HFFc6 (cell line): ENCODE measurements around the gene CLEC16A. TPM values are rescaled to one million over a fixed set of nuclear protein-coding genes. Genes with fewer than 3 reads are reported as not detected.

Experiments used
- DNase-seq: peaks from one replicate; pipeline ENCODE4 v3.0.0-alpha.2; 2018
- H3K27ac Mint-ChIP-seq: 2 replicates; pipeline ENCODE4 v1.8.0; 2020; ENCODE audit warnings: mild to moderate bottlenecking, mixed read lengths
- H3K27me3 Mint-ChIP-seq: 2 replicates; pipeline ENCODE4 v1.8.0; 2021; ENCODE audit warnings: mild to moderate bottlenecking, moderate library complexity, mixed read lengths; ENCODE audit not compliant: insufficient read depth
- H3K36me3 Mint-ChIP-seq: 2 replicates; pipeline ENCODE4 v1.8.0; 2021; ENCODE audit warnings: low read depth, mixed read lengths
- H3K4me1 Mint-ChIP-seq: 2 replicates; pipeline ENCODE4 v1.8.0; 2020; ENCODE audit warnings: low read depth, mixed read lengths
- H3K4me3 Mint-ChIP-seq: 2 replicates; pipeline ENCODE4 v1.8.0; 2020; ENCODE audit warnings: mild to moderate bottlenecking, moderate library complexity, mixed read lengths
- H3K9me3 Mint-ChIP-seq: 2 replicates; pipeline ENCODE4 v1.8.0; 2020; ENCODE audit warnings: mild to moderate bottlenecking, mixed read lengths
- CTCF ChIP-seq: fragments of 200-600 bp; sonication (generic); IDR thresholded peaks from 2 replicates; pipeline ENCODE4 v1.5.0; 2021; ENCODE audit warnings: antibody characterized with exemption, mild to moderate bottlenecking
- total RNA-seq, 6 experiments: library from RNA; stranded (reverse); fragmentation: NEBNext Ultra II Directional; extraction: Animal tissue kit (Norgen Biotek cat#: 25700); gene quantifications; 2 replicates in 1 of 6; 3 replicates in 5 of 6; pipeline ENCODE4 v1.2.3, GENCODE V29; 2021

The CLEC16A gene
- total RNA-seq, 6 experiments from 2014 or later, result 19.4 to 23.2 (median 21.2) TPM

DNA sequence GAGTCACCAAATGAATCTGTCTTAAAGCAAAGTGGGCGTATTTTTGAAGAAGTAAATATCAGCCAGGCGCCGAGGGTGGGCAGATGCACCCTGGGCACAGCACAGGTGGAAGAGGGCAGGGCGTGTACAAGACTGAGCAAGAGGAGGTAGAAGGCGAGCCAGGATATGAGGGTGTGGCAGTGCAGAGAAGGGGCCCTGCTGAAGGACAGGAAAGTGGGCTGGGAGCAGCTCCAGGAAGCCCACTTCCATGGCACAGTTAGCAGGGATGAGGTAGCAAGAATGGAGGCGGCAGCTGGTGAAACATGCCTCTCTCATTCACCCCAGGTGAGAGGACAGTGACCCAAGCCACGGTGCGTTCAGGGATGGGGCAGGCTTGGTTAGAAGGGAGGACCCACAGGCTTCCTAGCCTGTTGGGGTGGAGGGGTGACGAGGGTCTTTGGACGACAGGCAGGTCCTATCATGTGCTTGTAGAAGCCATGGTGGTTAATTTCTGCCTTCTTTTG, 149.3 kb downstream of the CLEC16A start:
- no peaks in the 10 kb centered on the region for H3K36me3 Mint-ChIP-seq
- peak overlapping the region; percentile 28 for H3K27ac Mint-ChIP-seq
- TF ChIP-seq CTCF, result no peak
- no peaks in the 10 kb centered on the region for H3K9me3 Mint-ChIP-seq
- H3K4me3 Mint-ChIP-seq, result no peak overlapping the region
- peaks cover 47% of the 10 kb centered on the region for H3K4me1 Mint-ChIP-seq
- no peak for DNase-seq
- H3K27me3 Mint-ChIP-seq, result no peaks in the 10 kb centered on the region; the same call in 1 of the 2 replicates

GRCh38 chr16:11094075-11094856, 149.9 kb downstream of the CLEC16A start:
- no peak for TF ChIP-seq CTCF
- H3K27ac Mint-ChIP-seq, result peak overlapping the region; percentile 28
- H3K4me1 Mint-ChIP-seq, result peaks cover 53% of the 10 kb centered on the region
- peak; percentile 21 for DNase-seq
- H3K9me3 Mint-ChIP-seq, result no peaks in the 10 kb centered on the region
- H3K27me3 Mint-ChIP-seq, result no peaks in the 10 kb centered on the region; the same call in 1 of the 2 replicates
- peak overlapping the region; percentile 3; the same call in 1 of the 2 replicates for H3K4me3 Mint-ChIP-seq
- no peaks in the 10 kb centered on the region for H3K36me3 Mint-ChIP-seq

GRCh38 chr16:11094857-11095565, 150.6 kb downstream of the CLEC16A start:
- no peak for DNase-seq
- peak overlapping the region; percentile 25; the same call in 1 of the 2 replicates for H3K27ac Mint-ChIP-seq
- no peaks in the 10 kb centered on the region; the same call in 1 of the 2 replicates for H3K36me3 Mint-ChIP-seq
- no peaks in the 10 kb centered on the region for H3K9me3 Mint-ChIP-seq
- H3K4me3 Mint-ChIP-seq, result peak overlapping the region; percentile 3; the same call in 1 of the 2 replicates
- H3K27me3 Mint-ChIP-seq, result no peaks in the 10 kb centered on the region; the same call in 1 of the 2 replicates
- no peak for TF ChIP-seq CTCF
- peaks cover 54% of the 10 kb centered on the region for H3K4me1 Mint-ChIP-seq

DNA sequence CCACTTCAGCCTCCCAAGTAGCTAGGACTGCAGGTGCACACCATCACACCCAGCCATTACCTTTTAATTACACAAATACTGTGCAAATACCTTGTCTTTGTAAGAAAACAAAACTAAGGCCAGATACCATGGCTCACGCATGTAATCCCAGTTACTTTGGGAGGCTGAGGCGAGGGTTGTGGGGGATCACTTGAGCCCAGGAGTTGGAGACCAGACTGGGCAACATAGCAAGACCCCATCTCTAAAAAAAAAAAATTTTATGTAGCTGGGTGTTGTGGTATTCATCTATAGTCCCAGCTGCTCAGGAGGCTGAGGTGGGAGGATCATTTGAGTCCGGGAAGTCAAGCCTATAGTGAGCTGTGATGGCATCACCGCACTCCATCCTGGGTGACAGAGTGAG, 151.6 kb downstream of the CLEC16A start:
- no peak overlapping the region for H3K4me3 Mint-ChIP-seq
- TF ChIP-seq CTCF, result no peak
- peaks cover 62% of the 10 kb centered on the region for H3K4me1 Mint-ChIP-seq
- no peaks in the 10 kb centered on the region; the same call in 1 of the 2 replicates for H3K36me3 Mint-ChIP-seq
- DNase-seq, result no peak
- no peak overlapping the region for H3K27ac Mint-ChIP-seq
- no peaks in the 10 kb centered on the region for H3K9me3 Mint-ChIP-seq
- H3K27me3 Mint-ChIP-seq, result no peaks in the 10 kb centered on the region; the same call in 1 of the 2 replicates

DNA sequence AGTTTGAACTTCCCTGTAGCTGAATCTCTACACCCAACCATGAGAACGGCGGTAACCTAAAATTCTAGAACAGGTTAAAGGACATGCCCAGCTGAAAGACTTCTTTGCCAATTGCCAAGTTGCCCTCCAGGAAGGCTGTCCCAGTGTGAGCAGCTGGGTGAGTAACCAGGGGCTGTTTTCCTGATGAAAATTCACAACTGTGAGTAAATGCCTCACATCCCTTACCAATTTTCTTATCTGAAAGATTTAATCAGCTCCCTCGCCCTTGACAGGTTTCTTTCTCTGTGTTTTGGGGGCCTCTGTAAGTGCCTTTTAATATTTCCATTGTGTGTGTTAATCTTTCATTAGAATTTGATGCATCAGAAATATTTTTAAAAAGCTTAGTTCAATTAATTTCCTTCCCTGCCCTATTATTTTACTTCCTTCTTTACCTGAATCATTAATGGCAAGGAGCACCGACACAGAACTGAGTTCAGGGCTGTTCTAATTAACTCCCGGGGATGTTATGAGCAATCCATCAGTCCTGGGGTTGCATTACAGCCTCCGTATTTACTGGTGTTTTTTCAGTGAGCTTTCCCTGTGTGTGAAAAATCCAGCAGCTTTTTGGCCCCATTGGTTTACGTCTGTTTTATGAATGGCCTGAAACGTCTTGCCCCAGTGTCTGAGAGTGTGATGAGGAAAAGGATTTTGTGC, 152.9 kb downstream of the CLEC16A start:
- no peak for TF ChIP-seq CTCF
- no peak for DNase-seq
- Mint-ChIP-seq H3K27me3 (no peaks in the 10 kb centered on the region; the same call in none of the 2 replicates), H3K4me1 (peaks cover 75% of the 10 kb centered on the region), H3K36me3 (no peaks in the 10 kb centered on the region; the same call in 1 of the 2 replicates), H3K4me3 (no peak overlapping the region), H3K9me3 (no peaks in the 10 kb centered on the region), H3K27ac (peak overlapping the region; percentile 26; the same call in 1 of the 2 replicates)
